OCI-LY7 (cell line): ENCODE measurements around the gene ATXN7L3. TPM values are rescaled to one million over a fixed set of nuclear protein-coding genes. Genes with fewer than 3 reads are reported as not detected.

Source experiments
- BruUV-seq: library from RNA; stranded (reverse); fragments of 400-500 nt; replicated peaks from 2 replicates; lab custom pipeline; 2021; lab: Mats Ljungman, UMichigan
- CTCF ChIA-PET: fragments of 300-600 bp; sonication (Branson Sonifier 250); formaldehyde crosslinking; loops from one replicate; lab custom pipeline; 2022; ENCODE audit warnings: antibody characterized with exemption; ENCODE audit not compliant: unreplicated experiment; lab: Charles Lee
- POLR2A ChIA-PET: fragments of 300-600 bp; sonication (Branson Sonifier 250); formaldehyde crosslinking; loops from one replicate; lab custom pipeline; 2022; ENCODE audit warnings: antibody characterized with exemption; lab: Charles Lee
- DNase-seq: peaks from one replicate; pipeline ENCODE4 v3.0.0-alpha.2; 2015; ENCODE audit warnings: low spot score
- H2AFZ ChIP-seq: fragments of 200-600 bp; sonication (generic), shearing (Covaris generic); 2 replicates; pipeline ENCODE4 v1.6.1; 2014; ENCODE audit warnings: mild to moderate bottlenecking, antibody characterized with exemption, low read length, moderate library complexity
- H3K27ac ChIP-seq: fragments of 200-600 bp; sonication (generic); 2 replicates; pipeline ENCODE4 v1.5.1; 2014; ENCODE audit warnings: mixed run types, low read depth, mild to moderate bottlenecking, moderate library complexity, low read length, inconsistent platforms; ENCODE audit not compliant: poor library complexity, severe bottlenecking
- H3K36me3 ChIP-seq: fragments of 200-600 bp; sonication (generic); 2 replicates; pipeline ENCODE4 v1.6.1; 2014; ENCODE audit warnings: mild to moderate bottlenecking, antibody characterized with exemption, low read length, moderate library complexity, mixed read lengths; ENCODE audit not compliant: insufficient read depth
- H3K4me1 ChIP-seq: fragments of 200-600 bp; sonication (generic); 2 replicates; pipeline ENCODE4 v1.5.1; 2014; ENCODE audit warnings: mild to moderate bottlenecking, low read length; ENCODE audit not compliant: insufficient read depth, poor library complexity, severe bottlenecking
- H3K4me2 ChIP-seq: fragments of 200-600 bp; sonication (generic); 2 replicates; pipeline ENCODE4 v1.6.1; 2014; ENCODE audit warnings: mild to moderate bottlenecking, low read length
- H3K4me3 ChIP-seq: fragments of 200-600 bp; sonication (generic); 2 replicates; pipeline ENCODE4 v1.5.1; 2014; ENCODE audit warnings: mild to moderate bottlenecking, low read depth, low read length; ENCODE audit not compliant: poor library complexity, severe bottlenecking
- H3K79me2 ChIP-seq: fragments of 200-600 bp; sonication (generic); 2 replicates; pipeline ENCODE4 v1.6.1; 2016; ENCODE audit warnings: low read depth, mild to moderate bottlenecking, low read length, moderate library complexity, mixed read lengths; ENCODE audit not compliant: insufficient read depth
- H3K9me2 ChIP-seq: fragments of 200-600 bp; sonication (generic); 2 replicates; pipeline ENCODE4 v1.6.1; 2016; ENCODE audit warnings: mild to moderate bottlenecking, low read length, mixed read lengths; ENCODE audit not compliant: insufficient read depth
- H3K9me3 ChIP-seq: fragments of 200-600 bp; sonication (generic); 2 replicates; pipeline ENCODE4 v1.6.1; 2014; ENCODE audit warnings: mild to moderate bottlenecking, mixed run types, low read length, mixed read lengths
- H4K20me1 ChIP-seq: fragments of 200-600 bp; sonication (generic); 2 replicates; pipeline ENCODE4 v1.6.1; 2014; ENCODE audit warnings: mild to moderate bottlenecking, antibody characterized with exemption, low read length, moderate library complexity, mixed read lengths; ENCODE audit not compliant: insufficient read depth
- EZH2phosphoT487 ChIP-seq: fragments of 200-600 bp; sonication (generic); IDR thresholded peaks from 2 replicates; pipeline ENCODE4 v1.6.1; 2018; ENCODE audit warnings: low read depth, borderline replicate concordance, mild to moderate bottlenecking, mixed run types, antibody characterized with exemption, low read length, moderate library complexity, mixed read lengths
- intact Hi-C: fragments of 100-400 bp; cut with micrococcal nuclease; formaldehyde crosslinking; loops from one replicate; pipeline ENCODE4 v1.10.0; 2022; ENCODE audit not compliant: unreplicated experiment
- total RNA-seq, 2 experiments: library from RNA; depleted of rRNA in 1 of 2; stranded (reverse); fragments of >200 nt in 1 of 2; shearing (Covaris generic) in 1 of 2; gene quantifications; 2 replicates each; pipeline ENCODE4 v1.2.3, GENCODE V29; 2014 to 2022
- TF ChIP-seq, protein P1 (sequence below): fragments of 200-600 bp; sonication (generic); conservative IDR thresholded peaks from 2 replicates; pipeline ENCODE4 v1.5.1; 2014; ENCODE audit warnings: mild to moderate bottlenecking, antibody characterized with exemption, low read length, moderate library complexity, mixed read lengths

ATXN7L3 gene
- total RNA-seq, 2 experiments from 2014 or later: 57.7 to 106 TPM

DNA sequence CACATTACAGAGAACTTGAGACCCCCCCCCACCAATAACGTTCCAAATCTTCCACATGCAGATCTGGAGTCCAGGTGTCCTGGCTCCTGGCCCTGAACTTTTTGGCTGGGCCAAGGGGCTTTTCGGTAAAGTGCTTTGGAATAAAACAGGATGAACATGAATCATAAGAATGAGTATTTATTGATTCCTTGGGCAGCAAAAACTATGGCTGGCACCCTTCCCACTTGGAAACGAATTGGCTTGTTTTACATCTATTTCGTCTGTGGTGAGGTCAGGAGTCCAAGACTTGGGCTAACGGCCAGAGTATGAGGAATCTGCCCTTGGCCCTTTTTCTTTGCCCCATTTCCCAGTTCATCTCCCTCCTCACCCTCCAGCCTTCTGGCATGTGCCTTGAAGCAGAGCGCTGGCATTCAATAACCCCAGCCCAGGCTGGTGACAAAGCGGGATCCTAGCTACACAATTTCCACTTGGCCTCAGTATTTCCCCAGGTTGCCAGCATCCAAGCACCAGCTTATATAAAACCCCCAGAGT is 23.9 kb upstream of the ATXN7L3 start:
- Histone ChIP-seq H3K4me2 (no peak overlapping the region), H3K9me3 (no peaks in the 10 kb centered on the region), H3K9me2 (no peaks in the 10 kb centered on the region), H3K4me3 (no peak overlapping the region), H3K27ac (no peak overlapping the region), H3K79me2 (peaks cover 5% of the 10 kb centered on the region; the same call in 1 of the 2 replicates), H4K20me1 (no peaks in the 10 kb centered on the region), H3K4me1 (peaks cover 18% of the 10 kb centered on the region), H2AFZ (no peak overlapping the region), H3K36me3 (no peaks in the 10 kb centered on the region)
- no peak for TF ChIP-seq EZH2phosphoT487
- TF ChIP-seq, protein P1, sequence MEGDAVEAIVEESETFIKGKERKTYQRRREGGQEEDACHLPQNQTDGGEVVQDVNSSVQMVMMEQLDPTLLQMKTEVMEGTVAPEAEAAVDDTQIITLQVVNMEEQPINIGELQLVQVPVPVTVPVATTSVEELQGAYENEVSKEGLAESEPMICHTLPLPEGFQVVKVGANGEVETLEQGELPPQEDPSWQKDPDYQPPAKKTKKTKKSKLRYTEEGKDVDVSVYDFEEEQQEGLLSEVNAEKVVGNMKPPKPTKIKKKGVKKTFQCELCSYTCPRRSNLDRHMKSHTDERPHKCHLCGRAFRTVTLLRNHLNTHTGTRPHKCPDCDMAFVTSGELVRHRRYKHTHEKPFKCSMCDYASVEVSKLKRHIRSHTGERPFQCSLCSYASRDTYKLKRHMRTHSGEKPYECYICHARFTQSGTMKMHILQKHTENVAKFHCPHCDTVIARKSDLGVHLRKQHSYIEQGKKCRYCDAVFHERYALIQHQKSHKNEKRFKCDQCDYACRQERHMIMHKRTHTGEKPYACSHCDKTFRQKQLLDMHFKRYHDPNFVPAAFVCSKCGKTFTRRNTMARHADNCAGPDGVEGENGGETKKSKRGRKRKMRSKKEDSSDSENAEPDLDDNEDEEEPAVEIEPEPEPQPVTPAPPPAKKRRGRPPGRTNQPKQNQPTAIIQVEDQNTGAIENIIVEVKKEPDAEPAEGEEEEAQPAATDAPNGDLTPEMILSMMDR: no peak
- ChIA-PET CTCF (no interaction called here), POLR2A (interaction anchor here (0.7 kb wide), 1 partner anchor 126 kb away, joined by 3 read pairs; no protein-coding TSS in a partner anchor)
- intact Hi-C loops: no loop called here
- no TSS peak for BruUV-seq
- DNase-seq: no peak

DNA sequence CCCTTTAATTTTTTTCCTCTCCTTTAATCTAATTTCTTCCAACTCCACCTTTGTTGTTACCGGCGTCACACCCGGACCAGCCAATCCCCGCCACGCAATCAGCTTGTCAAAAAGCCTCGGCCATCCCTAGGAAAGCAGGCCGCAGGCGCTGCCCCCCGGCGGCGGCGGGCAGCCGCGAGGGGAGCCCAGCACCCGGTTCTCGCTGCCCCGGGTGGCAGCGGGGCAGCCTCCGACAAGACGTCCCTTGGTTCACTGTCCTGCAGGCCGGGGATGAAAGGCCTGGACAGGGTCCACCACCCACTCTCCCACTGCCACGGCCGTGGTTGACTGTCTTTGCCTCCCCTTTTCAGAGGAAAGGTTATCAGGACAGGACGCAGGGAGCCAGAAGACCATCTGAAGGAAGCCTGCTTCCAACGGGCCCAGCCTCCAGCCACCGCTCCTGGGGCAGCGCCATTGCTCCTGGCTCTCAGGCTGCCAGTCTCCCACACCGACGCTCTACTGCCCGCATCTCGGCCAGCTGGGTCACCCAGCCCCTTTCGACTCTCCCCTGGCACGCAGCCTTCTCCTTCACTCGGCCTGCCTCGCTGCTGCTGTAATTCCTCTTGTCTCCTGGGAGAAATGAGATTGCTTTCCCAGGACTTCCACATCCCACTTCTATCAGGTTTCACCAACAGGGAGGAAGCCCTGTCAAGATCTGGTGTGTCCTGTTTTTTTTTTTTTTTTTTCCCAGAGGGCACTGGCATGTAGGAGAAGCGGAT is 22.6 kb upstream of the ATXN7L3 start:
- Histone ChIP-seq H2AFZ (no peak overlapping the region), H3K27ac (peak overlapping the region; percentile 86)

More for the DNA sequence above, 22.6 kb upstream of the ATXN7L3 start:
- no peak for TF ChIP-seq EZH2phosphoT487
- TF ChIP-seq, protein P1: peak; percentile 64
- BruUV-seq: no TSS peak
- DNase-seq: peak; percentile 64
- Histone ChIP-seq H3K4me3 (peak overlapping the region; percentile 90), H3K9me2 (no peaks in the 10 kb centered on the region), H3K79me2 (peaks cover 15% of the 10 kb centered on the region), H4K20me1 (no peaks in the 10 kb centered on the region), H3K4me2 (peak overlapping the region; percentile 80), H3K9me3 (no peaks in the 10 kb centered on the region), H3K36me3 (peaks cover 10% of the 10 kb centered on the region), H3K4me1 (peaks cover 15% of the 10 kb centered on the region)
- ChIA-PET CTCF (interaction anchor here (0.7 kb wide), 1 partner anchor 53 kb away, joined by 3 read pairs; no protein-coding TSS in a partner anchor), POLR2A (interaction anchor here (0.6 to 1.5 kb wide), 10 partner anchors 8 to 290 kb away, joined by 3 to 5 read pairs (median 4); no protein-coding TSS in a partner anchor)
- intact Hi-C loops: no loop called here
